NCI-H128 (cell line): ENCODE results near the gene C3orf20.

Experiments
- DNase-seq: peaks from one replicate; lab custom pipeline; 2025; ENCODE audit not compliant: unreplicated experiment; lab: John Stamatoyannopoulos, UW

The C3orf20 gene

GRCh38 chr3:14674841-14675240 is at the start of gene C3orf20:
Gene C3orf20, plus strand, starts transcription at chr3:14675141. Its CDS starts 7,573 bp downstream, at chr3:14682714.
- no peak for DNase-seq

- DNase-seq: no peak
These were observed 49.5 kb upstream of the C3orf20 start for GRCh38 chr3:14625443-14625842.

DNA sequence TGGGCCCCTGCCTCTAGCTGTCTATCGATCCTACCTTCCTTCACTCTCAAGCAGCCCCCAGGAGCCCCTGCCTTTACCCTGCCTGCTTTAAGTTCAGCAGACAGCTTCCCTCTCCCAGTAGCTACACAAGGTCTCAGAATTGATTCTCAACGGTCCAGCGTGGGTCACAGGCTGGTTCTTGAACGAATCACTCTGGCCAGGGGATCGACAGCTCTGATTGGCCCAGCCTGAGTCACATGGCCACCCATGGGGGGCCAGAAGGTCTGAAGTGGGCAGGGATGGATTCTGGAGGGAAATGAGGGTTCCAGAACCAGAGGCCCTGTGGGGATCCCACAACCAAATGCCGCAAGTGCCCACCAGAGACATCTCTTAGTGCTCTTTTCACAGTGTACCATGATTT is 47.1 kb upstream of the C3orf20 start:
- DNase-seq: no peak

GRCh38 chr3:14628406-14628805 is 46.5 kb upstream of the C3orf20 start:
- DNase-seq: no peak

DNA sequence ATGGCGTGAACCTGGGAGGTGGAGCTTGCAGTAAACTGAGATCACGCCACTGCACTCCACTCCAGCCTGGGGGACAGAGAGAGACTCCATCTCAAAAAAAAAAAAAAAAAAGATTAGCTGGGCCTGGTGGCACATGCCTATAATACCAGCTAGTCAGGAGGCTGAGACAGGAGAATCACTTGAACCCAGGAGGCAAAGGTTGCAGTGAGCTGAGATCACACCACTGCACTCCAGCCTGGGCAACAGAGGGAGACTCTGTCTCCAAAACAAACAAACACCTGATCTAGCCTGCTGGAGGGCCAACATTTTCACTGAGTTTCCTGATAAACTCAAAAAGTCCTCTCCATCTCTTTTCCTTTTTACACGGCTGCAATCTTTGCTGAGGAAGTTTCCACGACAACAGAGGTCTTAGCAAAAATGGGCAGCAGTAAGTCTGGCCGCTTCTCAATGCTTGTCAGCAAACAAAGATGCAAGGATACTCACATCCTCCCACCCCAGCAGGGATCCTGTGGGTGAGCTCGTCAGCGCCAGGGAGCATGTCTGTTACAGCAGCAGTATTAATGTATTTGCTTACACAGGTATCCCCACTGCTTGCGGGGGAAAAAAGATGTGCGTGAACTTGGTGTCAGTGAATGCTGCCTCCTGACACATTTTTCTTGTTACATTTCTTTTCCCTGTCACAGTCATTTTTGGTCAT is 44.4 kb upstream of the C3orf20 start:
- DNase-seq: no peak

DNA sequence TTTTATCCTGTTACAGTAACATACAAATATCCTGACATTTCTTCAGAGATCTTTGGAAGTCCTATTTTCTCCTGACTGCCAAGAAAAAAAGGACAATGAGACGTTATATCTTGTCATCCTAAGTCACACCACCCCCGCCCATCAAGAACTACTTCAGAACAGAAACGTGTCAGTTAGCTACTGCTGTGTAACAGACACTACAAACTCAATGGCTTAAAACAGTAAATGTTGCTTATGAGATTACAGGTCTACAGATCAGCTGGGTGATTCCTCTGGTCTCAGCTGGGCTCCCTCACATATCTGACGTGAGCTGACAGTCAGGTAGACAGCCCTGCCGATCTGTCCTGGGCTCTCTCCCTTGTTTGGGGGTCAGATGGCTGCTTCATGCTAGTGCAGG is 43.8 kb upstream of the C3orf20 start:
- DNase-seq: no peak

DNA sequence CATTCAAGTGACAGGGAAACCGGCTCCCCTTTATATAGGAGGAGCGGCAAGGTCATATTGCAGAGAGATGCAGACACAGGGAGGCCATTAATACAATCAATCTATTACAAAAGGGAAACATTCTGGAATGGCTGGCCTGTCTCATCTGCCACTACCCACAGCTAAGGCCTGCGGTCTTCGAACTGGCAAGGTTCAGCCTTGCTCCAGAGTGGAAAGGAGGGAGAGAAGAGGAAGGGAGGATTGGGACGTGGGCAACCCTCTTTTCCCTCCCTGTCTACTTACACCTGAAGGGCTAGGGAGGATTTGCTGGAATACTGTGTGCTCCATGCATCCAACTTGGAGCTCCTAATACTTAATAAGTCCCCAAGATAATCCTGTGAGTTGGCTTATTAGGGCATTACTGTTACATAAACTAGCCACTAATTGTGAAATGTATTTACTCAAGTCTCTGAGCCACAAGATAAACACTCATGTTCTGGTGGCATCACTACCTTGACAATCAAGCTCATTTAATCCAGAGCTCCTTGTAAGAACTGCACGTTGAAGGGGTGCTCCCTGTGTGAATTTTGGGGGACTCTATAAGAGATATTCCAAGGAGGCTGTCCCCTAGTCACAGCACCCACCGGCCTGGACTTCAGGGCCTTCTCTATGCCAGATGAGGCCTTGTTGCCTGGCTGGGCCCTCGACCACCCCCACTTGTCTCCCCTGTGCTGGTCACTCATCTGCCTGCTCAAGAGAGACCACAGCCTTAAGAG is 43.1 kb upstream of the C3orf20 start:
- no peak for DNase-seq

DNA sequence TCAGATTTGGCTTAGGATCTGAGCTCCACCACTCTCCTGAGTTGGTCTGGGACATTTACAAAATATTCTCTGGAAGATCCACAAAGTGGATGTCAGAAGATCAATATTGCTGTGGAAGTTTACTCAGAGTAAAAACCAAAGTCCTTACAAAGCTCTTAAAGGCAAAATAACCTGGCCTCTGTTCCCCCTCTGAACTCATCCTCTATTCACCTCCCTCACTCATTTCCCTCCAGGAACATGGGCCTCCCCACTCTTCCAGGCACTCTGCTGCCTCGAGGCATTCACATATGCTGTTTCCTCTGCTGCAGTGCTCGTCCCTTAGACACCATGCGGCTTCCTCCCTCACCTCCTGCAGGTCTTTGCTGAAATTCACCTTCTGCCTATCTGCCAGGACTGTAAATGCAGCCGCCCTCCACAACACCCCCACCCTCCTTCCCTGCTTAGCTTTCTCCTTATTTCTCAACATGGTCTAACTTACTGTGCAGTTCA is 42.5 kb upstream of the C3orf20 start:
- no peak for DNase-seq

DNA sequence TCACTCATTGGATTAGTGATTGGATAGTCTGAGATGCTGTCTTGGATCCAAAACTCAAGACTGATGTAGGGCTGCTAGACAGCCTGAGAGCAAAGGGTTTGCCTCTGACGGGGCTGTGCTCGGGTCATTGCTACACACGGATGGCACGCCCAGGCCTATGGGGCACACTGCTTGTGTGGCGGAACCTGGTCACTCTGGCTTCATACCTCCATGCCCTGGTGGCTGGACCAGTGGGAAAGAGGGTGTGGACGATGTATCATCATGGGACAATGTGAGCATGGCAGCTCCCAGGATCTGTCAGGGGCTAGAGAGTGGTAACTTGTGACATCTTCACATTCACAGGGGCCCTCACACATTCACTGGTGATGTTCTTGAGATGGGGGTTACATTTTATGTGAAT is 41.5 kb upstream of the C3orf20 start:
- DNase-seq: no peak

GRCh38 chr3:14633819-14634424 is 41.0 kb upstream of the C3orf20 start:
- DNase-seq: no peak

GRCh38 chr3:14634763-14635400 is 40.1 kb upstream of the C3orf20 start:
- DNase-seq: no peak

DNA sequence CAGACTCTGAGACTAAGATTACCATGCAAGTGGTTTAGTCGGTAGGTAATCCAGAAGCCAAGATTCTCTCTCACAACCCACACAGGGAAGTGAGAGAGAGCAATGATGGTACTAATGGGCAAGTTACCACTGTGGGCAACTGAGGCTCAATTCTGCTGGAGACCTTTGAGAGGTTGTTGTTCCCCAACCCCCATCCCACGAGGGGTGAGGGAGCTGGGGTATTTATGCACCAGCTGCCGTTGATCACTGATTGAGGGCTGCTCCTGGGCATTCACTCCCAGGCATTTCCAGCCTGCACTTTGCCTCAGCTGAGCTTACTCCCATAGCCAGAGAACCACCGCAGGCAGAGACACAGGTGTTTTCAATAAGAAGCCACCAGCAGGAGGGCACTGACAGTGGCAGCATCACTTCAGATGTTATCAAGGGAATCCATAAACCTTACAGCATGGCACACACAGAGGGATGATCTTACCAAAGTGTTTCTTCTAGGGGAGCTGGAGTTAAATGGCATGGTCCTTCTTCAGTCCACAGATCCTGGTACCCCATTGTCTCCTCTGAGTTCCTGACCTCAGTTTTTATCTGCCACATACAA is 38.3 kb upstream of the C3orf20 start:
- DNase-seq: no peak

- no peak for DNase-seq
These were observed 34.8 kb upstream of the C3orf20 start for GRCh38 chr3:14640157-14640562.

GRCh38 chr3:14640734-14641133 is 34.2 kb upstream of the C3orf20 start:
- DNase-seq: no peak

DNA sequence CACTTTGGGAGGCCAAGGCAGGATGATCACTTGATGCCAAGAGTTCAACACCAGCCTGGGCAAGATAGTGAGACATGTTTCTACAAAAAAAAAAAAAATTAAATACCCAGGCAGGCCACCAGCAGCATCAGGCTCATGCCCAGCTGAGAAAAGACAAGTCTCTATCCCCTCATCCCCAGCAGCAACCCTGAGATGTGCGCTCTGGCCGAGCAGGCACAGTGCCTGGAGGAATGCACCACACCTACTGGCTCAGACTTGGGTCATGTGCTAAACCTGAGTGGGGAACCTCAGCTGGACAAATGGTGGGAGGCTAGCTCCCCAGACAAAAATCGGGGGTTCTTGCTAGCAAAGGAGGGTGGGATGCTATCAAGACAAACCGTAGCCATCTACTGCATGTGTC is 33.6 kb upstream of the C3orf20 start:
- no peak for DNase-seq

DNA sequence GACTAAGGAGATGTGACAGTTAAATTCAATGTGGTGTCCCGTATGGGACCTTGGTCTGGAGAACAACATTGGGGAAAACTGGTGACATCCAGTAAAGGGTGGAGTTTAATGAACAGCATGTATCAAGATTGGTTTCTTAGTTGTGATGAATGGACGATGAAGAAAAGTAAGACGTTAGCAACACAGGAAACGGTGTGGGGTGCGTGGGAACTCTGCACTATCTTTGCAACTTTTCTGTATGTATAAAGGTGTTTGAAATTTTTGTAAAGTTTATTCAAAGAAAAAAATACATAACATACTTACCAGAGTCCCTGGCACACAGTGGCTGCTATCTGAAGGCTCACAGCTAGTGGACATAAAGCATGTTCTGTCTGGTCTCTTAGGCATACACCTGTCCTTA is 29.5 kb upstream of the C3orf20 start:
- DNase-seq: no peak

- DNase-seq: no peak
These were observed 28.8 kb upstream of the C3orf20 start for GRCh38 chr3:14646131-14646573.

GRCh38 chr3:14646589-14647413 is 28.1 kb upstream of the C3orf20 start:
- no peak for DNase-seq

GRCh38 chr3:14647976-14648955 is 26.7 kb upstream of the C3orf20 start:
- no peak for DNase-seq
